ENCODE results near the gene ST3GAL5. TPM values are rescaled to one million over a fixed set of nuclear protein-coding genes. Genes with fewer than 3 reads are reported as not detected.
A peak's percentile ranks its signal among the peaks of the same experiment; 100 is the strongest.
"Not testable (repeated sequence)": the region's sequence is repeated elsewhere in the genome, so short reads cannot be mapped to it uniquely, and the experiment has no call there.

Gene ST3GAL5
- 10 to 100 TPM in 1 of 2 experiments, 1 to 10 TPM in 1; 9.6 to 11.5 TPM for total RNA-seq

GRCh38 chr2:85888684-85889626, at the start of gene ST3GAL5:
ST3GAL5 (minus strand) TSS chr2:85888990; CDS start chr2:85888905, 85 bp downstream.
- Mint-ChIP-seq H3K4me3 (peak within 1 kb of the TSS; percentile 90), H3K27ac (peak within 1 kb of the TSS; percentile 78), H3K27me3 (no peaks in the 10 kb centered on the region), H3K4me1 (ENCODE audit: low read depth) (peaks cover 59% of the 10 kb centered on the region), H3K9me3 (no peaks in the 10 kb centered on the region), H3K36me3 (no peaks in the 10 kb centered on the region)
- intact Hi-C loops (cut with micrococcal nuclease): loop anchor here (1.0 to 5.0 kb wide), 3 partner anchors 103 to 191 kb away; partner anchors contain the start of gene ATOH8
- peak; percentile 91 for DNase-seq
- ChIA-PET POLR2A (interaction anchor here (0.7 to 2.5 kb wide), 5 partner anchors 11 to 217 kb away, joined by 3 to 16 read pairs (median 3); partner anchors contain the start of genes POLR1A and PTCD3), CTCF (interaction anchor here (0.6 to 6.7 kb wide), 29 partner anchors 10 to 200 kb away, joined by 3 to 141 read pairs (median 5); partner anchors contain the start of gene ATOH8)

GRCh38 chr2:85938456-85938855, 49.7 kb upstream of the ST3GAL5 start:
- Mint-ChIP-seq H3K4me1 (ENCODE audit: low read depth) (peaks cover 8% of the 10 kb centered on the region), H3K27ac (no peak overlapping the region), H3K4me3 (no peak overlapping the region), H3K9me3 (peaks cover 26% of the 10 kb centered on the region), H3K36me3 (peaks cover 7% of the 10 kb centered on the region), H3K27me3 (no peaks in the 10 kb centered on the region)
- intact Hi-C loops (cut with micrococcal nuclease): no loop called here
- DNase-seq: no peak
- ChIA-PET CTCF (interaction anchor here (0.6 to 0.9 kb wide), 2 partner anchors 14 to 111 kb away, joined by 3 to 5 read pairs; no protein-coding TSS in a partner anchor), POLR2A (no interaction called here)

GRCh38 chr2:85937069-85937439, 48.3 kb upstream of the ST3GAL5 start:
- H3K4me3 Mint-ChIP-seq: no peak overlapping the region
- intact Hi-C loops (cut with micrococcal nuclease): no loop called here
- peaks cover 14% of the 10 kb centered on the region for H3K4me1 Mint-ChIP-seq (ENCODE audit: low read depth)
- no peaks in the 10 kb centered on the region for H3K27me3 Mint-ChIP-seq
- CTCF ChIA-PET: no interaction called here
- DNase-seq: no peak
- POLR2A ChIA-PET: no interaction called here
- H3K9me3 Mint-ChIP-seq: peaks cover 12% of the 10 kb centered on the region
- no peak overlapping the region for H3K27ac Mint-ChIP-seq
- H3K36me3 Mint-ChIP-seq: no peaks in the 10 kb centered on the region

GRCh38 chr2:85936421-85937068, 47.8 kb upstream of the ST3GAL5 start:
- H3K4me1 Mint-ChIP-seq (ENCODE audit: low read depth): peaks cover 14% of the 10 kb centered on the region
- H3K36me3 Mint-ChIP-seq: no peaks in the 10 kb centered on the region
- H3K4me3 Mint-ChIP-seq: no peak overlapping the region
- no peak for DNase-seq
- CTCF ChIA-PET: no interaction called here
- H3K9me3 Mint-ChIP-seq: peaks cover 7% of the 10 kb centered on the region
- no peaks in the 10 kb centered on the region for H3K27me3 Mint-ChIP-seq
- no peak overlapping the region for H3K27ac Mint-ChIP-seq
- intact Hi-C loops (cut with micrococcal nuclease): no loop called here
- POLR2A ChIA-PET: interaction anchor here (1.0 kb wide), 1 partner anchor 19 kb away, joined by 3 read pairs; no protein-coding TSS in a partner anchor

- H3K9me3 Mint-ChIP-seq: no peaks in the 10 kb centered on the region
- no peaks in the 10 kb centered on the region for H3K36me3 Mint-ChIP-seq
- POLR2A ChIA-PET: interaction anchor here (1.0 kb wide), 1 partner anchor 18 kb away, joined by 3 read pairs; no protein-coding TSS in a partner anchor
- H3K27ac Mint-ChIP-seq: no peak overlapping the region
- no peak overlapping the region for H3K4me3 Mint-ChIP-seq
- CTCF ChIA-PET: no interaction called here
- peaks cover 14% of the 10 kb centered on the region for H3K4me1 Mint-ChIP-seq (ENCODE audit: low read depth)
- no peak for DNase-seq
- H3K27me3 Mint-ChIP-seq: no peaks in the 10 kb centered on the region
- intact Hi-C loops (cut with micrococcal nuclease): no loop called here
Measured at GRCh38 chr2:85935746-85936208, 47.0 kb upstream of the ST3GAL5 start.

- Mint-ChIP-seq H3K9me3 (no peaks in the 10 kb centered on the region), H3K36me3 (no peaks in the 10 kb centered on the region), H3K4me1 (ENCODE audit: low read depth) (peaks cover 14% of the 10 kb centered on the region), H3K27me3 (no peaks in the 10 kb centered on the region), H3K27ac (no peak overlapping the region), H3K4me3 (no peak overlapping the region)
- CTCF ChIA-PET: no interaction called here
- DNase-seq: no peak
- intact Hi-C loops (cut with micrococcal nuclease): no loop called here
- POLR2A ChIA-PET: interaction anchor here (1.0 kb wide), 1 partner anchor 17 kb away, joined by 3 read pairs; no protein-coding TSS in a partner anchor
Measured at GRCh38 chr2:85935170-85935745, 46.5 kb upstream of the ST3GAL5 start.

GRCh38 chr2:85933753-85934594, 45.2 kb upstream of the ST3GAL5 start:
- CTCF ChIA-PET: no interaction called here
- intact Hi-C loops (cut with micrococcal nuclease): no loop called here

GRCh38 chr2:85931151-85931550, 42.4 kb upstream of the ST3GAL5 start:
- H3K27ac Mint-ChIP-seq; H3K27me3 Mint-ChIP-seq; DNase-seq; CTCF ChIA-PET; H3K4me3 Mint-ChIP-seq; POLR2A ChIA-PET; H3K9me3 Mint-ChIP-seq; intact Hi-C loops (cut with micrococcal nuclease); H3K36me3 Mint-ChIP-seq: not testable (repeated sequence)
- H3K4me1 Mint-ChIP-seq (ENCODE audit: low read depth): peaks cover 14% of the 10 kb centered on the region

More at GRCh38 chr2:85933753-85934594, 45.2 kb upstream of the ST3GAL5 start:
- Mint-ChIP-seq H3K9me3 (no peaks in the 10 kb centered on the region), H3K27me3 (no peaks in the 10 kb centered on the region), H3K36me3 (no peaks in the 10 kb centered on the region), H3K4me3 (no peak overlapping the region), H3K27ac (no peak overlapping the region), H3K4me1 (ENCODE audit: low read depth) (peaks cover 14% of the 10 kb centered on the region)
- peak; percentile 34 for DNase-seq
- POLR2A ChIA-PET: no interaction called here

- H3K27ac Mint-ChIP-seq: no peak overlapping the region
- intact Hi-C loops (cut with micrococcal nuclease): no loop called here
- H3K4me1 Mint-ChIP-seq (ENCODE audit: low read depth): peaks cover 14% of the 10 kb centered on the region
- ChIA-PET POLR2A (interaction anchor here (1.3 kb wide), 1 partner anchor 11 kb away, joined by 4 read pairs; no protein-coding TSS in a partner anchor), CTCF (interaction anchor here (0.8 to 0.9 kb wide), 2 partner anchors 103 to 293 kb away, joined by 3 read pairs; no protein-coding TSS in a partner anchor)
- no peaks in the 10 kb centered on the region for H3K36me3 Mint-ChIP-seq
- no peak overlapping the region for H3K4me3 Mint-ChIP-seq
- H3K27me3 Mint-ChIP-seq: peaks cover 2% of the 10 kb centered on the region
- no peaks in the 10 kb centered on the region for H3K9me3 Mint-ChIP-seq
- DNase-seq: no peak
Measured at GRCh38 chr2:85930129-85931124, 41.6 kb upstream of the ST3GAL5 start.
